Skeletal muscle cell (primary cell): ENCODE data around the gene NPTN.
"Not testable (repeated sequence)": the region's sequence is repeated elsewhere in the genome, so short reads cannot be mapped to it uniquely, and the experiment has no call there.

Experiments
- DNase-seq: peaks from one replicate; pipeline ENCODE4 v3.0.0-alpha.2; 2010; ENCODE audit warnings: low read depth
- H3K4me3 ChIP-seq: 2 replicates; pipeline ENCODE4 v1.5.1; 2011; ENCODE audit warnings: low read depth, mild to moderate bottlenecking, control low read depth, low read length, moderate library complexity

NPTN gene

GRCh38 chr15:73578026-73578425 lies 55.2 kb downstream of the NPTN start:
- DNase-seq, result no peak
- no peak overlapping the region for H3K4me3 ChIP-seq

GRCh38 chr15:73577593-73577992 lies 55.6 kb downstream of the NPTN start:
- not testable (repeated sequence) for DNase-seq, H3K4me3 ChIP-seq

- H3K4me3 ChIP-seq, result no peak overlapping the region
- DNase-seq, result no peak
Observed at GRCh38 chr15:73575636-73576247, 57.4 kb downstream of the NPTN start.

- no peak overlapping the region for H3K4me3 ChIP-seq
- peak; percentile 93 for DNase-seq
Observed at GRCh38 chr15:73573572-73573971, 59.6 kb downstream of the NPTN start.

GRCh38 chr15:73573037-73573436 lies 60.2 kb downstream of the NPTN start:
- DNase-seq, result no peak
- H3K4me3 ChIP-seq, result no peak overlapping the region

DNA sequence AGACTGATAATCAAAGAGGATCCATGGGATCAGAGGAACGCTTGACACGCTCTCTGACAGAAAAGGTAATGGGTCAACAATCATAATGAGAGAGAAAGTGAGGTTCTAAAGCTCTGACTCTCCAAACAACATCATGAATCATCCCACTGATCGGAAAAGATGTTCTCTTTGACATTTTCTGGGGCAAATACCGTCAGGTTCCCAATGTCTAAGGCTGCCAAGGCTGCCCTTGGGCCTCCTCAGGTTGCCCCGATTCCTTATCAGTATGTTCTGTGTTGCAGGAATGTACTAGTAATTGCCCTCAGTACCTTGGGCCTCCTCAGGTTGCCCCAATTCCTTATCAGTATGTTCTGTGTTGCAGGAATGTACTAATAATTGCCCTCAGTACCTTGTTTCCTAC lies 60.9 kb downstream of the NPTN start:
- no peak overlapping the region for H3K4me3 ChIP-seq
- DNase-seq, result no peak

- DNase-seq, result no peak
- H3K4me3 ChIP-seq, result no peak overlapping the region
Observed at GRCh38 chr15:73571346-73571745, 61.8 kb downstream of the NPTN start.

- DNase-seq, result no peak
- H3K4me3 ChIP-seq, result no peak overlapping the region
Observed at GRCh38 chr15:73570355-73571032, 62.7 kb downstream of the NPTN start.

- DNase-seq, result no peak
- no peak overlapping the region for H3K4me3 ChIP-seq
Observed at GRCh38 chr15:73569361-73569760, 63.8 kb downstream of the NPTN start.

- DNase-seq, result no peak
- H3K4me3 ChIP-seq, result no peak overlapping the region
Observed at GRCh38 chr15:73568564-73569280, 64.5 kb downstream of the NPTN start.

GRCh38 chr15:73567020-73567419 lies 66.2 kb downstream of the NPTN start:
- no peak overlapping the region for H3K4me3 ChIP-seq
- no peak for DNase-seq

DNA sequence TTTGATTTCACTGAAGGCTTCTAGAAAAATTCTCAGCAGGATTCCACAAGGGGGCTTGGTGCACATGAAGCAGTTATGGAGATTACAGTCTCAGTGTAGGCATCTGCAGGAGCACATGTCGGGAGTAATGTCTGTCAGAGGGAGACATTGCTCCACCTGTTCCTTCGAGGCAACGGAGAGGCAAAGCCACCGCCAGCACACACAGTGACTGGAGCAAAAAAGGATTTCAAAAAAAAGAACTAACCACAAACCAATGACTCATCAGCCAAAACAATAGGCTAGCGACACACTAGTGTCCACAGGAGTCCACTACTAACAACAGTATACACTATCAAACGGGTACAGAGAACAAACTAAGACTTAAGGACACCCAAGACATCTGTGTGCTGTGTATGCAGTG lies 68.9 kb downstream of the NPTN start:
- peak; percentile 39 for DNase-seq
- H3K4me3 ChIP-seq, result no peak overlapping the region

DNA sequence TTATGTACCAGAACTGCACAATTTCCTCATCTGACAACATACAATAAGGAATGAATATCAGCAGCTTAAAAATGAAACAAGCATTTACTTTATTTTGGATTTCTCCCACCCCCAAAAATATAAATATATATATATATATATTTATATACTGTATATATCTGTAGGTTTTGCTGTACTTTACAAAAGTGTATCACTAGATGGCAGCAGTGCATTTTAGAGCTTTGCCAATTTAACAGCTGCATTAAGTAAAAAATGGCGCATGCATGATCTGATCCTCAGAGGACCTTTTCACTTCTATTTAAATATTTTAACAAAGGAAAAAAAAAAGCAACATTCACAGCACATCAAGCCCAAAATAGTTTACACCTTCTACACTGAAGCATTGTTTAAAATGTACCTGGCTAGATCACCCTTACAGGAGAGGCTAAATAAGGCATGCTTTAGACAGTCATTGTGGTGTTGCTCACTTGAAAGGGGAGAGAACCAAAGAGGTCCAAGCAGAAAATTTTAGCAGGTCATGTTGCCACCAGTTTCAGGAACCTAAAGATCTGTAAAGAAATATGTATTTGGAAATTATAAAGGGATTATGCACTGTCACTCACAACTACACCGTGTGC lies 72.6 kb downstream of the NPTN start:
- DNase-seq, result peak; percentile 43

GRCh38 chr15:73558529-73558928 lies 74.7 kb downstream of the NPTN start:
- H3K4me3 ChIP-seq, result no peak overlapping the region
- no peak for DNase-seq

More for the DNA sequence above, 72.6 kb downstream of the NPTN start:
- no peak overlapping the region for H3K4me3 ChIP-seq

GRCh38 chr15:73555080-73555479 lies 78.1 kb downstream of the NPTN start:
- H3K4me3 ChIP-seq, result no peak overlapping the region
- DNase-seq, result no peak

DNA sequence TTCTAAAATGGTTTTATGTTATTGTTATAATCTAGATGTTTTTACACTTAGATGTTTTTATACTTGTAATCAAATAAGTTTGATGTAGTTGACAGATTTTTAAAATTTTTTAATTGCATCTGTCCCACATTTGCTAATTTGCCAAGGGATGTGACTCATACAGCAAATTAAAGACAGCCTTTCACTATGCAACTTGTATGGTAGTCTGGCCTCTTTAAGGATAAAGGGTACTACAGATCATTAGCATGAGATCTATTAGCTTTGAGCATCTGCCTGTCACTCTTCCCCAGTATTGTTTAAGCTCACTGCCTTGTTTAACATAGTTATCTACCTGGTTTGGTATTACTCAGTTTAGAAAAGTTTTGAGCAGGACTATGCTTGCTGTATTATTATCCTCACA lies 83.0 kb downstream of the NPTN start:
- no peak for DNase-seq

DNA sequence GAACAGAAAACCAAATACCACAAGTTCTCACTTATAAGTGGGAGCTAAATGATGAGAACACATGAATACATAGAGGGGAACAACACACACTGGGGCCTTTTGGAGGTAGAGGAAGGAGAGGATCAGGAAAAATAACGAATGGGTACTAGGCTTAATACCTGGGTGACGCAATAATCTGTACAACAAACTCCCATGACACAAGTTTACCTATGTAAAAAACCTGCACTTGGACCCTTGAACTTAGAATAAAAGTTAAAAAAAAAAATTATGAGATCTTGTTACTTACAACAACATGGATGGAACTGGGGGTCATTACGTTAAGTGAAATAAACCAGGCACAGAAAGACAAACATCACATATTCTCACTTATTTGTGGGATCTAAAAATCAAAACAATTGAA lies 84.3 kb downstream of the NPTN start:
- DNase-seq, H3K4me3 ChIP-seq: not testable (repeated sequence)

More for the DNA sequence above, 83.0 kb downstream of the NPTN start:
- no peak overlapping the region for H3K4me3 ChIP-seq

GRCh38 chr15:73541479-73541878 lies 91.7 kb downstream of the NPTN start:
- DNase-seq, result no peak

GRCh38 chr15:73540161-73540560 lies 93.0 kb downstream of the NPTN start:
- H3K4me3 ChIP-seq, result no peak overlapping the region
- no peak for DNase-seq

More at GRCh38 chr15:73541479-73541878, 91.7 kb downstream of the NPTN start:
- no peak overlapping the region for H3K4me3 ChIP-seq
